Activated CD4-positive, alpha-beta T cell treated with anti-CD3 and anti-CD28 coated beads for 36 hours (primary cell): ENCODE data around the gene TRAPPC2. TPM values are rescaled to one million over a fixed set of nuclear protein-coding genes. Genes with fewer than 3 reads are reported as not detected.

Source experiments
- ATAC-seq: fragments of 200-7000 bp; cut with Tn5 transposase; one replicate; pipeline ENCODE4 v1.10.0; 2021; ENCODE audit warnings: mild to moderate bottlenecking, moderate library complexity
- CTCF ChIA-PET: fragments of 350-600 bp; sonication (Branson Sonifier 250); formaldehyde crosslinking; loops from one replicate; lab custom pipeline; 2021; ENCODE audit warnings: antibody characterized with exemption; lab: Charles Lee
- POLR2A ChIA-PET: fragments of 350-600 bp; sonication (Branson Sonifier 250); formaldehyde crosslinking; loops from one replicate; lab custom pipeline; 2021; ENCODE audit warnings: antibody characterized with exemption, inconsistent platforms; lab: Charles Lee
- DNase-seq: peaks from one replicate; pipeline ENCODE4 v3.0.0-alpha.2; 2020
- H3K27ac Mint-ChIP-seq: one replicate; pipeline ENCODE4 v1.8.0; 2021; ENCODE audit warnings: mixed read lengths
- H3K27me3 Mint-ChIP-seq: one replicate; pipeline ENCODE4 v1.8.0; 2021; ENCODE audit warnings: mixed read lengths
- H3K36me3 Mint-ChIP-seq: one replicate; pipeline ENCODE4 v1.8.0; 2021; ENCODE audit warnings: low read depth, mixed read lengths
- H3K4me1 Mint-ChIP-seq: one replicate; pipeline ENCODE4 v1.8.0; 2021; ENCODE audit warnings: mixed read lengths
- H3K4me3 Mint-ChIP-seq: one replicate; pipeline ENCODE4 v1.8.0; 2021; ENCODE audit warnings: mild to moderate bottlenecking, moderate library complexity, mixed read lengths
- H3K9me3 Mint-ChIP-seq: one replicate; pipeline ENCODE4 v1.8.0; 2021; ENCODE audit warnings: low read depth, mixed read lengths
- intact Hi-C, 2 experiments: fragments of 100-400 bp; cut with DNase I in 1 of 2; cut with micrococcal nuclease in 1 of 2; formaldehyde crosslinking; loops; one replicate each; pipeline versions ENCODE4 v1.14.2 to v1.15.1; 2022 to 2024; cut with DNase I, micrococcal nuclease
- total RNA-seq, 2 experiments: library from RNA; stranded (reverse); gene quantifications; one replicate each; pipeline ENCODE4 v1.2.3, GENCODE V29; 2021

The TRAPPC2 gene
- total RNA-seq, 2 experiments from 2014 or later, result 10.3 to 16.4 TPM

DNA sequence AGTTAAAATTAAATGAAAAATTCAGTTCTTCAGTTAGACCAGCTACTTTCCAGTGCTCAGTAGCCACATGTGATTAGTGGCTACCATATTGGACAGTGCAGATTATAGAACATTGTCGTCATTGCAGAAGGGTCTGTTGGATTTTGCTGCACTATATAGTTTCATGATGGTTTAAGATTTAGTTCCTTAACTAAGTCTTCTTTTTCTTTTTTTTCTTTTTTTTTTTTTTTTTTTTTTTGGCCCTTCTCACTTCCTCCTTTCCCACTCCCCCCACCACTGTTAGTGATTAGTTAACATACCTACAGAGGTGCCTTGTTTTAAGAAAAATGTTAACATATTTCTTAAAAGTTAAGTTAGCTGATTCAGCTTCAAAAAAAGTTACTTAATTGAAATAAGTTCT, 36.4 kb downstream of the TRAPPC2 start:
- peaks cover 26% of the 10 kb centered on the region for H3K36me3 Mint-ChIP-seq
- ATAC-seq (no peak), DNase-seq (no peak)
- intact Hi-C loops, result no loop called here
- no peaks in the 10 kb centered on the region for H3K27me3 Mint-ChIP-seq
- no peak overlapping the region for H3K4me3 Mint-ChIP-seq
- no peaks in the 10 kb centered on the region for H3K9me3 Mint-ChIP-seq
- POLR2A ChIA-PET, result no interaction called here
- H3K27ac Mint-ChIP-seq, result no peak overlapping the region
- CTCF ChIA-PET, result interaction anchor here (1.1 to 1.3 kb wide), 2 partner anchors 38 to 42 kb away, joined by 3 to 5 read pairs; no protein-coding TSS in a partner anchor
- peaks cover 75% of the 10 kb centered on the region for H3K4me1 Mint-ChIP-seq

DNA sequence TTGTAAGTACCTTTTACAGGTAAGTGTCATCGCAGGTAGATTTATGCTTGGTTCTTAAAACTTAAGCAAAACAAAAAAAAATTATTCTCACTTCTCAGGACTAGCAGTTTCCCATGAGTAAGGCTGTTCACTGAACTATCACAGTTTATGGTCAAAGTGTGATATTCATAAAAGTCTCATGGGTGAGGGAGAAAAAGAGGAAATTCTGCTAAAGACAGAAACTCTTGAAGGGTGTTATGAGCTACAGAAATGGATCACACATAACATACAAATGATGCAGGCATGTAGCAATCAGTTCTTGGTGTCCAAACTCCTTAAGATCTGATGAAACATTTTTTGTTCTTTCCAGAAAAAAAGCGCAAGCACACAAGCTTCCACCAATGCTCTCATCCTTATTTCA, 37.0 kb downstream of the TRAPPC2 start:
- intact Hi-C loops, result no loop called here
- Mint-ChIP-seq H3K36me3 (peaks cover 28% of the 10 kb centered on the region), H3K27ac (peak overlapping the region; percentile 79), H3K4me1 (peaks cover 76% of the 10 kb centered on the region), H3K27me3 (no peaks in the 10 kb centered on the region), H3K4me3 (no peak overlapping the region), H3K9me3 (no peaks in the 10 kb centered on the region)
- CTCF ChIA-PET, result interaction anchor here (1.1 to 1.3 kb wide), 2 partner anchors 39 to 42 kb away, joined by 3 to 5 read pairs; no protein-coding TSS in a partner anchor
- POLR2A ChIA-PET, result no interaction called here
- ATAC-seq, result peak; percentile 43
- no peak for DNase-seq

DNA sequence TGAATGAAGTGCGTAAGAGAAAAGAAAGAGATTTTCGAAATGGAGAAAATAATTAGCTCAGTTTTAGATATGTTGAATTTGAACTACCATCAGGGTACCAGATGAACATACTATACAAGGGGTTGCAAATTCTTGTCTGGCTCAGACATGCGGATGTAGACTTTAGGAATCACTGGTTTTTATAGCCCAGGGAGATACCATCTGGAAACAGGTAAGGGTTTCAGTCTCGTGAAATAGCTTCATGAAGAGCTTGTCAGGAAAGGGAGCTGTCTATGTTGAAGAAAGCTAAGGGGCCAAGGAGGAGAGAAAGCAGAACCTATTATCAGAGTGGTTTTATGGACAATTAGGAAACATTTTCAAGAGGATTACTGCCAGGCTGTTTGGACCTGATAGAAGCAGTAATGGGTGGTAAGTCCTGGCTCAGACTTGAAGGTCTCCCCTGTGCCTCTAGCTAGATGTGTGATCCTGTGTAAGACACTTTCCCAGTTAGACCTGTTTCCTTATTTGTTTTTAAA, 38.8 kb downstream of the TRAPPC2 start:
- POLR2A ChIA-PET, result interaction anchor here (1.1 kb wide), 1 partner anchor 738 kb away, joined by 3 read pairs; no protein-coding TSS in a partner anchor
- CTCF ChIA-PET, result interaction anchor here (0.8 kb wide), 1 partner anchor 26 kb away, joined by 5 read pairs; no protein-coding TSS in a partner anchor
- H3K4me3 Mint-ChIP-seq, result no peak overlapping the region

DNA sequence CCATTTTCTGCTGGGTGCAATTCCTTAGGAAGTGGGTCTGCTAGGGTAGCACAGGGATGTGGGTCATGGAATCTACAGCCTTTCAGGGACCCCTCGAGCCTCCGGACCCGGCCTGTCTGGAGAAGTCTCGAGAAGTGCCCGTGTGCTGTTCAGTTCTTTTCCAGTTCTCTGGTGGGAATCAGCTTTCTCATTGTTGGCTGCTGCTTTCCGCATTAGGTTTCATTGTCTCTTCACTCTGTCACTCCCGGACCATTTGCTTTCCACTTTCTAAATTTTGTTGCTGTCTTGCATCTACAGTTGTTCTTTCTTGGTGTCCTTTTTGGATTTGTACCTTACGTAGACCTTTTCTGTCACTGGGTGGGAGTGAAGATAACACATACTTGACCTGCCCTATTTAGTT, 39.4 kb downstream of the TRAPPC2 start:
- H3K36me3 Mint-ChIP-seq, result peaks cover 23% of the 10 kb centered on the region
- peaks cover 80% of the 10 kb centered on the region for H3K4me1 Mint-ChIP-seq
- DNase-seq, result no peak
- ChIA-PET CTCF (interaction anchor here (1.4 kb wide), 1 partner anchor 54 kb away, joined by 4 read pairs; no protein-coding TSS in a partner anchor), POLR2A (interaction anchor here (1.1 kb wide), 1 partner anchor 737 kb away, joined by 3 read pairs; no protein-coding TSS in a partner anchor)
- intact Hi-C loops, result no loop called here
- H3K9me3 Mint-ChIP-seq, result no peaks in the 10 kb centered on the region
- no peak overlapping the region for H3K27ac Mint-ChIP-seq
- H3K4me3 Mint-ChIP-seq, result no peak overlapping the region
- no peak for ATAC-seq
- no peaks in the 10 kb centered on the region for H3K27me3 Mint-ChIP-seq

More for the DNA sequence above, 38.8 kb downstream of the TRAPPC2 start:
- intact Hi-C loops, result no loop called here
- ATAC-seq (no peak), DNase-seq (no peak)
- Mint-ChIP-seq H3K36me3 (peaks cover 21% of the 10 kb centered on the region), H3K4me1 (peaks cover 75% of the 10 kb centered on the region), H3K27ac (no peak overlapping the region), H3K9me3 (no peaks in the 10 kb centered on the region), H3K27me3 (no peaks in the 10 kb centered on the region)

DNA sequence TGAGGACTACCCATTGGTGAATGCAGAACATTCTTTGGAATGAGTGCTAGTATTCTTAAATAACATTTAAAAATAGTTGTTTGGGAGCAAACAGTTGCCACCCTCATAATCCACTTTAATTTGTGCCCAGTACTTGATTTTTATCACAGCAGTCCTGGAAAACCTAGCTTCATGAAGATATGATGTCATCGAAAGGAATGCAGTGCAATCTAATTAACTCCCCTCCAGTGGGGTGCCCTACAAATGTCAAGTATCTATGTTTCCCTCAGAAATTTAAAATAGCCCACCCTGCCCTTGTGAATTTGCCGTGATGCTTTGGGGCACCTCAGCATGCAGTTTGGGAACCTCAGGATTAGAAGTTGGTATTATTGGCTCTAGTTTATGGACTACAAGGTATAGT, 40.1 kb downstream of the TRAPPC2 start:
- ChIA-PET CTCF (interaction anchor here (1.4 kb wide), 1 partner anchor 55 kb away, joined by 4 read pairs; no protein-coding TSS in a partner anchor), POLR2A (interaction anchor here (1.1 kb wide), 1 partner anchor 736 kb away, joined by 3 read pairs; no protein-coding TSS in a partner anchor)
- no peaks in the 10 kb centered on the region for H3K27me3 Mint-ChIP-seq
- H3K4me3 Mint-ChIP-seq, result no peak overlapping the region
- H3K27ac Mint-ChIP-seq, result no peak overlapping the region
- no peak for ATAC-seq
- DNase-seq, result no peak
- intact Hi-C loops, result no loop called here
- H3K4me1 Mint-ChIP-seq, result peaks cover 78% of the 10 kb centered on the region
- H3K36me3 Mint-ChIP-seq, result peaks cover 25% of the 10 kb centered on the region
- H3K9me3 Mint-ChIP-seq, result no peaks in the 10 kb centered on the region

DNA sequence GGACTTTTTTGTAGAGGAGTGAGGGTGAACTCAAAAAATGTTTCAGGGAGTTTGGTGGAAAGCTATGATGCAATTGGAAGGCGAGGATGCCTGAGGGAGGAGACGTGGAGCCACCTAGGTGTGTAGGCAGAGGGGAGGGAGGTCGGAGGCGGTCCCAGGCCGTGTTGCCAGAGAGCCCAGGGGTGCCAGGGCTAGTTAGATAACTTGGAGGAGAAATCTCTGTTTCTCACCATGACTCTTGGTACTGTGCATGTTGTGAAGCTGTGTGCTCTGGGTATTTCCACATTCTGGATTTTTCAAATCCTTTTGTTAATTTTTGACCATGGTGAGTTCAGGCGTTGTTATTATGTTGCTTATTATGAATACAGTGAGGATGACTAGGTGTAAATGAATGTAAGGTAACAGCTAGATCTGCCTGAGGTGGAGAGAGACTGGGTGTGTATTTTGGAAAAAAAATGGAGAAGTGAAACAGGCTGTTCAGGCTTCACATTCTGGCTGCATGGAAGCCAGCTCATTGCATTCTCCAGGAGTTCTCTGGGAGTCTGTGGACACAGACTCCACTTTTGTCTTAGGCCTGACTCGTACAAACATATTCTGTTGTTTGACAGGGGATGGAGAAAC, 41.0 kb downstream of the TRAPPC2 start:
- no peak for DNase-seq
- no peaks in the 10 kb centered on the region for H3K27me3 Mint-ChIP-seq
- H3K9me3 Mint-ChIP-seq, result no peaks in the 10 kb centered on the region
- intact Hi-C loops, result no loop called here
- ChIA-PET POLR2A (no interaction called here), CTCF (no interaction called here)
- H3K27ac Mint-ChIP-seq, result peak overlapping the region; percentile 69
- peaks cover 25% of the 10 kb centered on the region for H3K36me3 Mint-ChIP-seq
- ATAC-seq, result no peak
- H3K4me1 Mint-ChIP-seq, result peaks cover 70% of the 10 kb centered on the region
- peak overlapping the region; percentile 10 for H3K4me3 Mint-ChIP-seq

DNA sequence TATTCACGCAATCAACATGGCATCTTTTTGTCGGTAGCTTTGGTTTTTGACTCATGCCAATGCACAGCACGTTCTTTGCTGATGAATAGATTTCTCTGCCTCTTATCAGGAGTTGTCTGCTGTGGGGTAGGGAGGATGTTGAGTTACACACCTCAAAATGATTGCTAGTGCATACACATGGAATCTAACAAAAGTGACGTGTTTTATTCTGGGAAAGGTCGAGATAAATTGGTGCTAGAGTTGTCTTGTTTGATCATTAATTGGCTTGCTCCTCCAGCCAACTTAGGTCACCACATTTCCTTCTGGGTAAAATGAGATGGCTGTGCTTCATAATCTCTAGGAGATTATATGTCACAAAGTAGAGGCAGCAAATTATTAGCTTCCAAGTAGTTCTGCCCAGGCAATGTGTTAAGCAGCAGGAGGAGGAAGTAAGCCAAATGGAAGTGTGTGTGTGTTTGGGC, 41.6 kb downstream of the TRAPPC2 start:
- Mint-ChIP-seq H3K4me3 (peak overlapping the region; percentile 44), H3K36me3 (peaks cover 25% of the 10 kb centered on the region), H3K27ac (peak overlapping the region; percentile 69), H3K27me3 (no peaks in the 10 kb centered on the region), H3K4me1 (peaks cover 76% of the 10 kb centered on the region), H3K9me3 (no peaks in the 10 kb centered on the region)
- ChIA-PET CTCF (no interaction called here), POLR2A (no interaction called here)
- ATAC-seq (peak; percentile 5), DNase-seq (no peak)
- intact Hi-C loops, result no loop called here

DNA sequence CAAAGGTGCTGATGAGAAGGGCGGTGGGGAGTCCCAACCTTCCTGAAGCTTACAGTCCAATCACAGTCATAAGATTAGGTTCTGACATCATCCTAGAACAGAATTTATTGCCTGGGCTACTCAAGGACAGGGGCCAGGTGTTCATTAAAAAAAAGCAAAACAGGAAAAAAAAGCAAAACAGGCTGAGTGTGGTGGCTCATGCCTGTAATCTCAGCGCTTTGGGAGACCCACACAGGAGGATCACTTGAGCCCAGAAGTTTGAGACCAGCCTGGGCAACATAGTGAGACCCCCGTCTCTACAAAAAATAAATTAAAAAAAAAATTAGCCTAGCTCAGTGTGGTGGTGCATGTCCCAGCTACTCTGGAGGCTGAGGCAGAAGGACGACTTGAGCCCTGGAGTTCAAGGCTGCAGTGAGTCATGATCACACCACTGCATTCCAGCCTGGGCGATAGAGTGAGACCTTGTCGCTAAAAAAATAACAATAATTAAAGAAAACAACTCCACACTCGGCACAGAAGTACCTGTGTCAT, 42.5 kb downstream of the TRAPPC2 start:
- no peaks in the 10 kb centered on the region for H3K9me3 Mint-ChIP-seq

DNA sequence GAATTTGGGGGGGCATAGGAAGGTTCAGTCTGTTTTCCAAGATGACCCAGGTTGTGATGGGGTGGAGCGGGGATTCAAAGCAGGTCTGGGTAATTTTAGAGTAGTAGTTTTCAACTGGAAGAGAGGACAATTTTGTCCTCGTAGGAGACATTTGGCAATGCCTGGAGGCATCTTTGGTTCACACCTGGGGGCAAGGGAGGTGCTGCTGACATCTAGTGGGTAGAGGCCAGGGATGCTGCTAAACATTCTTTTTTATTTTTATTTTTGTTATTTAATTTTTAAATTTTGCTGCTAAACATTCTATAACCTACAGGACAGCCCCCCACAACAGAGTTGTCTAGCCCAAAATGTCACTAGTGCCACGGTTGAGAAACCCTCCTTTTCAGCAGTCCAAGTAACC, 43.6 kb downstream of the TRAPPC2 start:
- H3K4me1 Mint-ChIP-seq, result peaks cover 68% of the 10 kb centered on the region
- ChIA-PET POLR2A (interaction anchor here (0.7 to 0.8 kb wide), 2 partner anchors 28 to 29 kb away, joined by 3 to 4 read pairs; no protein-coding TSS in a partner anchor), CTCF (interaction anchor here (1.6 kb wide), 1 partner anchor 31 kb away, joined by 3 read pairs; no protein-coding TSS in a partner anchor)
- H3K9me3 Mint-ChIP-seq, result no peaks in the 10 kb centered on the region
- H3K27ac Mint-ChIP-seq, result peak overlapping the region; percentile 66
- ATAC-seq (no peak), DNase-seq (peak; percentile 31)
- intact Hi-C loops, result no loop called here
- H3K27me3 Mint-ChIP-seq, result no peaks in the 10 kb centered on the region
- peaks cover 20% of the 10 kb centered on the region for H3K36me3 Mint-ChIP-seq
- H3K4me3 Mint-ChIP-seq, result peak overlapping the region; percentile 85

More for the DNA sequence above, 42.5 kb downstream of the TRAPPC2 start:
- H3K4me3 Mint-ChIP-seq, result peak overlapping the region; percentile 44
- DNase-seq (no peak), ATAC-seq (no peak)
- POLR2A ChIA-PET, result no interaction called here
- H3K36me3 Mint-ChIP-seq, result peaks cover 23% of the 10 kb centered on the region
- H3K27ac Mint-ChIP-seq, result peak overlapping the region; percentile 37
- CTCF ChIA-PET, result interaction anchor here (1.6 kb wide), 1 partner anchor 32 kb away, joined by 3 read pairs; no protein-coding TSS in a partner anchor
- no peaks in the 10 kb centered on the region for H3K27me3 Mint-ChIP-seq
- intact Hi-C loops, result no loop called here
- H3K4me1 Mint-ChIP-seq, result peaks cover 75% of the 10 kb centered on the region

DNA sequence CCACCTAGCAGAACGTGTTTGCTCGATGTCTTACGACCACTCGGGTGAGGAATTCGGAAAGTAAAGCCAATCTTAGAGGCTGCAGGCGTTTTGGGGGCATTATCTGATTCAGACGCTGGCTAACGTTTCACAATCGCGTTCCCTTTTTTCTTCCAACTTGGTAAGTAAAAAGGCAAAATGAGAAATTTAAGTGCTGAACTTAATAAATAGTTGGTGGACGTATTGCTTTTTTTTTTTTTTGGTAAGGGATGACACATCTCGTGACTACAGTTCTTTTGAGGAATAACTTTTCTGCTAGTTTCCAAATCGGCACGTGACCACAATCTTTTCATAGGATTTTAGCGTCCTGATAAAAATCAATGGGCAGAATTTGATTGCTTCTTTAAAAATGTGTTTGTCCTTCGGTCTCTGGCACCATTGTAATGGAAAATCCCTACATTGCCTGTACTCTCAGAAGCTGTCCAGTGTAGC, 44.6 kb downstream of the TRAPPC2 start:
- peaks cover 13% of the 10 kb centered on the region for H3K36me3 Mint-ChIP-seq
- H3K9me3 Mint-ChIP-seq, result no peaks in the 10 kb centered on the region
- H3K4me1 Mint-ChIP-seq, result peaks cover 68% of the 10 kb centered on the region
- no peaks in the 10 kb centered on the region for H3K27me3 Mint-ChIP-seq
- intact Hi-C loops, result loop anchor here (1.0 to 10.0 kb wide), 7 partner anchors 31 to 732 kb away; partner anchors contain the start of genes OFD1 (in 2 of the 2), TRAPPC2 (in 2 of the 2), GEMIN8 (in 1 of the 2) and TCEANC (in 1 of the 2)
- ATAC-seq, result no peak
- H3K27ac Mint-ChIP-seq, result peak overlapping the region; percentile 97
- ChIA-PET CTCF (interaction anchor here (0.7 to 2.8 kb wide), 2 partner anchors 19 to 45 kb away, joined by 3 to 10 read pairs; partner anchors contain the start of genes OFD1 and TRAPPC2), POLR2A (interaction anchor here (0.5 to 1.2 kb wide), 4 partner anchors 20 to 720 kb away, joined by 3 to 5 read pairs (median 4); no protein-coding TSS in a partner anchor)
- peak overlapping the region; percentile 85 for H3K4me3 Mint-ChIP-seq
- no peak for DNase-seq
